ENCODE data around the gene ITM2C.

Gene ITM2C

GRCh38 chr2:230866756-230867523, 2.2 kb downstream of the ITM2C start (continued):
- TF ChIP-seq ZBTB26 (tag by site-specific recombination; optimal IDR thresholded peaks at IDR 0.05) (no peak), KLF16 (tag by site-specific recombination; IDR thresholded peaks at IDR 0.05) (no peak), ZNF596 (tag by site-specific recombination; IDR thresholded peaks at IDR 0.05) (no peak), ZNF16 (tag by site-specific recombination; IDR thresholded peaks at IDR 0.05; ENCODE audit: low read depth) (no peak), ZNF530 (tag by site-specific recombination; IDR thresholded peaks at IDR 0.05; ENCODE audit: low read depth) (no peak), IKZF3 (tag by site-specific recombination; IDR thresholded peaks at IDR 0.05) (no peak), ZNF10 (tag by site-specific recombination; IDR thresholded peaks at IDR 0.05) (peak; percentile 93), ZNF544 (tag by site-specific recombination; IDR thresholded peaks at IDR 0.05) (0 out of 2 replicates have a peak, but pooled peaks have one; percentile 54), HOXD13 (CRISPR knock-in tag; IDR thresholded peaks at IDR 0.05; ENCODE audit: borderline replicate concordance) (no peak), ZNF394 (tag by site-specific recombination; IDR thresholded peaks at IDR 0.05; ENCODE audit: borderline replicate concordance) (no peak), ZFP37 (tag by site-specific recombination; IDR thresholded peaks at IDR 0.05) (no peak), BCL6B (tag by site-specific recombination; IDR thresholded peaks at IDR 0.05) (no peak), ZNF701 (tag by site-specific recombination; IDR thresholded peaks at IDR 0.05) (no peak), ZNF660 (tag by site-specific recombination; IDR thresholded peaks at IDR 0.05) (peak; percentile 92), ZNF76 (tag by site-specific recombination; IDR thresholded peaks at IDR 0.05; ENCODE audit: borderline replicate concordance, low read depth) (no peak), GLI2 (tag by site-specific recombination; IDR thresholded peaks at IDR 0.05; ENCODE audit: borderline replicate concordance, low read depth) (no peak), ZNF19 (tag by site-specific recombination; IDR thresholded peaks at IDR 0.05; ENCODE audit: low read depth) (no peak), ZNF48 (tag by site-specific recombination; IDR thresholded peaks at IDR 0.05) (no peak), ZNF548 (tag by site-specific recombination; IDR thresholded peaks at IDR 0.05) (no peak), HOXC10 (CRISPR knock-in tag; IDR thresholded peaks at IDR 0.05) (no peak), ZXDB (tag by site-specific recombination; IDR thresholded peaks at IDR 0.05) (no peak; the same call in 1 of the 2 replicates), ZNF302 (tag by site-specific recombination; IDR thresholded peaks at IDR 0.05; ENCODE audit: low read depth) (no peak), SCRT1 (tag by site-specific recombination; IDR thresholded peaks at IDR 0.05; ENCODE audit: borderline replicate concordance) (no peak), ZNF292 (tag by site-specific recombination; IDR thresholded peaks at IDR 0.05; ENCODE audit: borderline replicate concordance, low read depth) (no peak), ZNF280C (tag by site-specific recombination; IDR thresholded peaks at IDR 0.05) (no peak), ZNF354C (tag by site-specific recombination; IDR thresholded peaks at IDR 0.05; ENCODE audit: borderline replicate concordance, low read depth) (no peak), ZNF416 (tag by site-specific recombination; IDR thresholded peaks at IDR 0.05) (no peak), ZNF146 (tag by site-specific recombination; IDR thresholded peaks at IDR 0.05) (no peak), ZNF626 (tag by site-specific recombination; IDR thresholded peaks at IDR 0.05) (no peak), ZNF529 (tag by site-specific recombination; IDR thresholded peaks at IDR 0.05; ENCODE audit: insufficient replicate concordance) (no peak), SCRT2 (tag by site-specific recombination; IDR thresholded peaks at IDR 0.05) (peak; percentile 82)
- TF ChIP-seq, protein P1, sequence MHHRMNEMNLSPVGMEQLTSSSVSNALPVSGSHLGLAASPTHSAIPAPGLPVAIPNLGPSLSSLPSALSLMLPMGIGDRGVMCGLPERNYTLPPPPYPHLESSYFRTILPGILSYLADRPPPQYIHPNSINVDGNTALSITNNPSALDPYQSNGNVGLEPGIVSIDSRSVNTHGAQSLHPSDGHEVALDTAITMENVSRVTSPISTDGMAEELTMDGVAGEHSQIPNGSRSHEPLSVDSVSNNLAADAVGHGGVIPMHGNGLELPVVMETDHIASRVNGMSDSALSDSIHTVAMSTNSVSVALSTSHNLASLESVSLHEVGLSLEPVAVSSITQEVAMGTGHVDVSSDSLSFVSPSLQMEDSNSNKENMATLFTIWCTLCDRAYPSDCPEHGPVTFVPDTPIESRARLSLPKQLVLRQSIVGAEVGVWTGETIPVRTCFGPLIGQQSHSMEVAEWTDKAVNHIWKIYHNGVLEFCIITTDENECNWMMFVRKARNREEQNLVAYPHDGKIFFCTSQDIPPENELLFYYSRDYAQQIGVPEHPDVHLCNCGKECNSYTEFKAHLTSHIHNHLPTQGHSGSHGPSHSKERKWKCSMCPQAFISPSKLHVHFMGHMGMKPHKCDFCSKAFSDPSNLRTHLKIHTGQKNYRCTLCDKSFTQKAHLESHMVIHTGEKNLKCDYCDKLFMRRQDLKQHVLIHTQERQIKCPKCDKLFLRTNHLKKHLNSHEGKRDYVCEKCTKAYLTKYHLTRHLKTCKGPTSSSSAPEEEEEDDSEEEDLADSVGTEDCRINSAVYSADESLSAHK (tag by site-specific recombination; IDR thresholded peaks at IDR 0.05): peak; percentile 56; the same call in 1 of the 2 replicates
- TF ChIP-seq, protein P2, sequence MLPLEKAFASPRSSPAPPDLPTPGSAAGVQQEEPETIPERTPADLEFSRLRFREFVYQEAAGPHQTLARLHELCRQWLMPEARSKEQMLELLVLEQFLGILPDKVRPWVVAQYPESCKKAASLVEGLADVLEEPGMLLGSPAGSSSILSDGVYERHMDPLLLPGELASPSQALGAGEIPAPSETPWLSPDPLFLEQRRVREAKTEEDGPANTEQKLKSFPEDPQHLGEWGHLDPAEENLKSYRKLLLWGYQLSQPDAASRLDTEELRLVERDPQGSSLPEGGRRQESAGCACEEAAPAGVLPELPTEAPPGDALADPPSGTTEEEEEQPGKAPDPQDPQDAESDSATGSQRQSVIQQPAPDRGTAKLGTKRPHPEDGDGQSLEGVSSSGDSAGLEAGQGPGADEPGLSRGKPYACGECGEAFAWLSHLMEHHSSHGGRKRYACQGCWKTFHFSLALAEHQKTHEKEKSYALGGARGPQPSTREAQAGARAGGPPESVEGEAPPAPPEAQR (tag by site-specific recombination; IDR thresholded peaks at IDR 0.05): no peak

Measured in HEK293 (cell line).